Neural crest cell (in vitro differentiated cells): ENCODE results near the gene TOMM7. TPM values are rescaled to one million over a fixed set of nuclear protein-coding genes. Genes with fewer than 3 reads are reported as not detected.
A peak's percentile ranks its signal among the peaks of the same experiment; 100 is the strongest.

Experiments used
- DNase-seq: peaks from one replicate; pipeline ENCODE4 v3.0.0; 2021; ENCODE audit warnings: low read depth, mixed read lengths, low spot score
- H3K27ac Mint-ChIP-seq: one replicate; pipeline ENCODE4 v1.8.0; 2021; ENCODE audit warnings: mild to moderate bottlenecking, mixed read lengths; ENCODE audit not compliant: unreplicated experiment
- H3K27me3 Mint-ChIP-seq: 2 replicates; pipeline ENCODE4 v1.8.0; 2021; ENCODE audit warnings: low read depth, mild to moderate bottlenecking, mixed read lengths
- H3K36me3 Mint-ChIP-seq: 2 replicates; pipeline ENCODE4 v1.8.0; 2021; ENCODE audit warnings: low read depth, mild to moderate bottlenecking, mixed read lengths
- H3K4me1 Mint-ChIP-seq: 2 replicates; pipeline ENCODE4 v1.8.0; 2021; ENCODE audit warnings: mixed read lengths
- H3K4me3 Mint-ChIP-seq: one replicate; pipeline ENCODE4 v1.8.0; 2021; ENCODE audit warnings: mild to moderate bottlenecking, mixed read lengths
- H3K9me3 Mint-ChIP-seq: 2 replicates; pipeline ENCODE4 v1.8.0; 2021; ENCODE audit warnings: mixed read lengths
- CTCF ChIP-seq: fragments of 200-600 bp; sonication (generic); conservative IDR thresholded peaks from 2 replicates; pipeline ENCODE4 v1.5.0; 2021; ENCODE audit warnings: antibody characterized with exemption, mild to moderate bottlenecking
- total RNA-seq: library from RNA; stranded (reverse); gene quantifications from 2 replicates; pipeline ENCODE4 v1.2.1, GENCODE V29; 2021

Gene TOMM7
- total RNA-seq, 1 donor from 2014 or later: 179 TPM

- Mint-ChIP-seq H3K36me3 (peaks cover 22% of the 10 kb centered on the region), H3K4me3 (no peak overlapping the region), H3K27ac (no peak overlapping the region)
Measured at GRCh38 chr7:22858274-22858639, 35.6 kb upstream of the TOMM7 start.

DNA sequence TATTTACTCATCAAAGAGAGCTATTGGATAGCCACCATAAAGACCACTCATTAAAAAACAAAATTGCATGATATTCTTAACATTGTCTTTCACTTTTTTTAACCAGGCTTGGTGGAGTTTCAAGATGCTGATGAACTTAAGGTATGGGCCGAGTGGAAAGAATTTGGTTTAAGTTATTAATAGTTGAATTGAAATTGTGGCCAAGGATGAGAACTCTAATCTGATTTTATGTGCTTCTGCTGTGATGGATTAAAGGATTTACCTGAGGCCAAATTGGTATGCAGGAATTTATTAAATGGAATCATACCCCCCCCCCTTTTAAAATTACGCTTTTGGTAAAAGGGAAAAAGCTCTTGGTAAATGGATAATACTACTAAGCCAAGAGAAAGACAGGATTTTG, 33.8 kb upstream of the TOMM7 start:
- Mint-ChIP-seq H3K36me3 (peaks cover 20% of the 10 kb centered on the region), H3K4me1 (peaks cover 23% of the 10 kb centered on the region), H3K4me3 (peak overlapping the region; percentile 54), H3K27me3 (peaks cover 26% of the 10 kb centered on the region), H3K9me3 (no peaks in the 10 kb centered on the region), H3K27ac (no peak overlapping the region)
- no peak for TF ChIP-seq CTCF
- DNase-seq: no peak

More at GRCh38 chr7:22858274-22858639, 35.6 kb upstream of the TOMM7 start:
- no peak for TF ChIP-seq CTCF
- no peak for DNase-seq
- peaks cover 17% of the 10 kb centered on the region for H3K27me3 Mint-ChIP-seq
- peaks cover 23% of the 10 kb centered on the region for H3K4me1 Mint-ChIP-seq
- no peaks in the 10 kb centered on the region for H3K9me3 Mint-ChIP-seq

DNA sequence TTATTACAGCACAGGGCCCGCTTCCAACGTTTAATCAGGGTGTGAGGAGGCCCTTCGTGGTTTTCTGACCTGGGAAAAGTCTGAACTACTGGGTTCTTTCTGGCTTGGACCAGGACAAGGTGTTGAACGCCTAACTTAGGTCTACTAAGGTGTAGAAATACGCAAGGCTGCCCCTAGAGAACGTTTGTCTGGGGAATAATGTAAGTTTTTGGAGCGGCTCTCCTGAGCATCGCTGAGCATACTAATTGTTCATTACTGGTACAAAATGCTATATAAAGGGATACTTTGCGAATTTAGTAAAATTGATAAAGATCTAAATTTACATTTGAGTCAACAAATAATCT, 32.4 kb upstream of the TOMM7 start:
- Mint-ChIP-seq H3K4me1 (peaks cover 23% of the 10 kb centered on the region), H3K27me3 (peaks cover 26% of the 10 kb centered on the region), H3K36me3 (peaks cover 15% of the 10 kb centered on the region), H3K27ac (no peak overlapping the region), H3K9me3 (no peaks in the 10 kb centered on the region), H3K4me3 (peak overlapping the region; percentile 93)
- no peak for DNase-seq
- TF ChIP-seq CTCF: no peak

GRCh38 chr7:22854158-22855048, 31.8 kb upstream of the TOMM7 start:
- H3K4me1 Mint-ChIP-seq: peaks cover 23% of the 10 kb centered on the region

GRCh38 chr7:22853674-22854157, 31.1 kb upstream of the TOMM7 start:
- H3K4me3 Mint-ChIP-seq: peak overlapping the region; percentile 90
- peaks cover 10% of the 10 kb centered on the region for H3K36me3 Mint-ChIP-seq
- no peak for DNase-seq
- H3K27ac Mint-ChIP-seq: no peak overlapping the region
- peaks cover 26% of the 10 kb centered on the region for H3K27me3 Mint-ChIP-seq
- H3K9me3 Mint-ChIP-seq: no peaks in the 10 kb centered on the region
- H3K4me1 Mint-ChIP-seq: peaks cover 23% of the 10 kb centered on the region
- TF ChIP-seq CTCF: no peak

More at GRCh38 chr7:22854158-22855048, 31.8 kb upstream of the TOMM7 start:
- TF ChIP-seq CTCF: peak; percentile 86
- Mint-ChIP-seq H3K4me3 (peak overlapping the region; percentile 93), H3K9me3 (no peaks in the 10 kb centered on the region), H3K27ac (peak overlapping the region; percentile 95), H3K27me3 (peaks cover 26% of the 10 kb centered on the region), H3K36me3 (peaks cover 15% of the 10 kb centered on the region)
- DNase-seq: peak; percentile 57
